T-helper 1 cell treated with Interleukin-12 subunit alpha and Interleukin-12 subunit beta and Interleukin-4 antibody, amounts not matched to agents 30 ng/mL and 1 ng/mL, for 36 hours (primary cell): ENCODE results near the gene PRKAR1B. TPM values are rescaled to one million over a fixed set of nuclear protein-coding genes. Genes with fewer than 3 reads are reported as not detected.

Source experiments
- intact Hi-C: fragments of 100-400 bp; cut with micrococcal nuclease; formaldehyde crosslinking; loops from one replicate; pipeline ENCODE4 v1.15.1; 2024
- total RNA-seq: library from RNA; stranded (reverse); gene quantifications from 2 replicates; pipeline ENCODE4 v1.2.3, GENCODE V29; 2022

Gene PRKAR1B
- total RNA-seq, 1 donor from 2014 or later: 25.2 TPM

GRCh38 chr7:528451-528850 lies 198.6 kb downstream of the PRKAR1B start:
- intact Hi-C loops: loop anchor here (10.0 kb wide), 1 partner anchor 246 kb away; no protein-coding TSS in a partner anchor

GRCh38 chr7:527723-528122 lies 199.4 kb downstream of the PRKAR1B start:
- intact Hi-C loops: loop anchor here (10.0 kb wide), 1 partner anchor 247 kb away; no protein-coding TSS in a partner anchor

GRCh38 chr7:526460-527034 lies 200.5 kb downstream of the PRKAR1B start:
- intact Hi-C loops: loop anchor here (10.0 kb wide), 1 partner anchor 248 kb away; no protein-coding TSS in a partner anchor

GRCh38 chr7:525740-526139 lies 201.3 kb downstream of the PRKAR1B start:
- intact Hi-C loops: loop anchor here (10.0 kb wide), 1 partner anchor 249 kb away; no protein-coding TSS in a partner anchor

GRCh38 chr7:524800-525199 lies 202.3 kb downstream of the PRKAR1B start:
- intact Hi-C loops: loop anchor here (5.0 to 10.0 kb wide), 4 partner anchors 113 to 703 kb away; partner anchors contain the start of genes DNAAF5 and PRKAR1B

- intact Hi-C loops: loop anchor here (5.0 to 10.0 kb wide), 4 partner anchors 114 to 704 kb away; partner anchors contain the start of genes DNAAF5 and PRKAR1B
Measured at GRCh38 chr7:523347-524336, 203.4 kb downstream of the PRKAR1B start.

GRCh38 chr7:522951-523314 lies 204.1 kb downstream of the PRKAR1B start:
- intact Hi-C loops: loop anchor here (5.0 to 10.0 kb wide), 4 partner anchors 114 to 704 kb away; partner anchors contain the start of genes DNAAF5 and PRKAR1B

- intact Hi-C loops: loop anchor here (5.0 to 10.0 kb wide), 4 partner anchors 115 to 705 kb away; partner anchors contain the start of genes DNAAF5 and PRKAR1B
Measured at GRCh38 chr7:522071-522950, 204.8 kb downstream of the PRKAR1B start.

GRCh38 chr7:521221-522070 lies 205.6 kb downstream of the PRKAR1B start:
- intact Hi-C loops: loop anchor here (5.0 to 10.0 kb wide), 4 partner anchors 116 to 706 kb away; partner anchors contain the start of genes DNAAF5 and PRKAR1B

GRCh38 chr7:520503-521161 lies 206.4 kb downstream of the PRKAR1B start:
- intact Hi-C loops: loop anchor here (5.0 to 10.0 kb wide), 4 partner anchors 117 to 707 kb away; partner anchors contain the start of genes DNAAF5 and PRKAR1B

GRCh38 chr7:519484-520390 lies 207.3 kb downstream of the PRKAR1B start, which contains the start of gene PDGFA:
Gene PDGFA, minus strand, starts transcription at chr7:519846. Its CDS starts 845 bp downstream, at chr7:519001.
- intact Hi-C loops: loop anchor here (5.0 to 10.0 kb wide), 6 partner anchors 63 to 708 kb away; partner anchors contain the start of genes DNAAF5 and PRKAR1B

GRCh38 chr7:518630-519483 lies 208.2 kb downstream of the PRKAR1B start:
- intact Hi-C loops: loop anchor here (5.0 kb wide), 2 partner anchors 63 to 353 kb away; no protein-coding TSS in a partner anchor

GRCh38 chr7:517774-518629 lies 209.1 kb downstream of the PRKAR1B start:
- intact Hi-C loops: loop anchor here (2.0 to 5.0 kb wide), 3 partner anchors 64 to 354 kb away; no protein-coding TSS in a partner anchor

- intact Hi-C loops: loop anchor here (2.0 to 5.0 kb wide), 3 partner anchors 65 to 355 kb away; no protein-coding TSS in a partner anchor
Measured at GRCh38 chr7:516606-517456, 210.2 kb downstream of the PRKAR1B start.

GRCh38 chr7:516216-516605 lies 210.9 kb downstream of the PRKAR1B start:
- intact Hi-C loops: loop anchor here (2.0 to 5.0 kb wide), 3 partner anchors 66 to 356 kb away; no protein-coding TSS in a partner anchor
